CD4-positive, alpha-beta T cell (primary cell): ENCODE measurements around the gene SLC12A7. TPM values are rescaled to one million over a fixed set of nuclear protein-coding genes. Genes with fewer than 3 reads are reported as not detected.

Source experiments
- ATAC-seq: fragments of 200-7000 bp; cut with Tn5 transposase; one replicate; pipeline ENCODE4 v1.10.0; 2022; ENCODE audit warnings: mild to moderate bottlenecking; ENCODE audit not compliant: poor library complexity
- CTCF ChIA-PET: fragments of 350-600 bp; sonication (Branson Sonifier 250); formaldehyde crosslinking; loops from one replicate; lab custom pipeline; 2021; ENCODE audit warnings: antibody characterized with exemption, inconsistent platforms; lab: Charles Lee
- POLR2A ChIA-PET: fragments of 350-600 bp; sonication (Branson Sonifier 250); formaldehyde crosslinking; loops from one replicate; lab custom pipeline; 2021; ENCODE audit warnings: antibody characterized with exemption, inconsistent platforms; lab: Charles Lee
- DNase-seq, 14 experiments: peaks; one replicate each; pipeline ENCODE4 v3.0.0-alpha.2; 2013 to 2020; ENCODE audit warnings: mixed read lengths in 2 of 14
- H3K27ac ChIP-seq, 2 donors: one replicate each; pipeline versions ENCODE4 v1.5.1 to v1.7.0; 2013; ENCODE audit warnings: low read length in 2 of 2, low read depth in 1 of 2, mild to moderate bottlenecking in 1 of 2
- H3K27me3 ChIP-seq, 2 experiments: 1 replicate in 1 of 2; 2 replicates in 1 of 2; pipeline versions ENCODE4 v1.6.1 to v1.7.0; 2013; ENCODE audit warnings: low read length in 2 of 2, control low read depth in 1 of 2, mild to moderate bottlenecking in 1 of 2, moderate library complexity in 1 of 2; ENCODE audit not compliant: insufficient read depth in 2 of 2, control insufficient read depth in 1 of 2
- H3K36me3 ChIP-seq: one replicate; pipeline ENCODE4 v1.6.1; 2013; ENCODE audit warnings: low read length, control low read depth; ENCODE audit not compliant: insufficient read depth
- H3K4me1 ChIP-seq: one replicate; pipeline ENCODE4 v1.6.1; 2013; ENCODE audit warnings: low read length, control low read depth; ENCODE audit not compliant: insufficient read depth
- H3K4me3 ChIP-seq: one replicate; pipeline ENCODE4 v1.5.1; 2013; ENCODE audit warnings: mild to moderate bottlenecking, low read length, moderate library complexity
- H3K9me3 ChIP-seq, 2 experiments: 1 replicate in 1 of 2; 2 replicates in 1 of 2; pipeline versions ENCODE4 v1.6.1 to v1.7.0; 2013; ENCODE audit warnings: low read length in 2 of 2, mild to moderate bottlenecking in 2 of 2, control low read depth in 1 of 2, moderate library complexity in 1 of 2; ENCODE audit not compliant: control insufficient read depth in 1 of 2, insufficient read depth in 1 of 2
- H3K27ac Mint-ChIP-seq: one replicate; pipeline ENCODE4 v1.8.0; 2020; ENCODE audit warnings: mixed read lengths
- H3K27me3 Mint-ChIP-seq: one replicate; pipeline ENCODE4 v1.8.0; 2021; ENCODE audit warnings: mixed read lengths
- H3K36me3 Mint-ChIP-seq: one replicate; pipeline ENCODE4 v1.8.0; 2021; ENCODE audit warnings: low read depth, mixed read lengths
- H3K4me1 Mint-ChIP-seq: one replicate; pipeline ENCODE4 v1.8.0; 2021; ENCODE audit warnings: low read depth, mixed read lengths
- H3K4me3 Mint-ChIP-seq: one replicate; pipeline ENCODE4 v1.8.0; 2020; ENCODE audit warnings: mild to moderate bottlenecking, mixed read lengths
- H3K9me3 Mint-ChIP-seq: one replicate; pipeline ENCODE4 v1.8.0; 2020; ENCODE audit warnings: mixed read lengths
- CTCF ChIP-seq: fragments of 200-600 bp; IDR thresholded peaks from one replicate; pipeline ENCODE4 v1.8.0; 2022; ENCODE audit warnings: antibody characterized with exemption, mild to moderate bottlenecking
- intact Hi-C, 2 experiments: fragments of 100-400 bp; cut with DNase I in 1 of 2; cut with micrococcal nuclease in 1 of 2; formaldehyde crosslinking; loops; one replicate each; pipeline versions ENCODE4 v1.15.1 to v1.9.0; 2023 to 2025; cut with DNase I, micrococcal nuclease
- total RNA-seq, 174 experiments: library from RNA in 2 of 174; stranded (reverse) in 2 of 174; gene quantifications; one replicate each; pipeline ENCODE4 v1.2.3 and lab custom pipeline; 2021 to 2026

SLC12A7 gene
- total RNA-seq, 2 experiments from 2014 or later = 47.9 to 51.7 TPM

- no peak for TF ChIP-seq CTCF
- POLR2A ChIA-PET = no interaction called here
- intact Hi-C loops = no loop called here
- no peak overlapping the region for H3K27ac ChIP-seq
- Mint-ChIP-seq H3K27ac (no peak overlapping the region), H3K36me3 (no peaks in the 10 kb centered on the region), H3K4me3 (no peak overlapping the region), H3K4me1 (no peaks in the 10 kb centered on the region), H3K27me3 (peaks cover 36% of the 10 kb centered on the region), H3K9me3 (no peaks in the 10 kb centered on the region)
- no peaks in the 10 kb centered on the region for H3K36me3 ChIP-seq
- H3K27me3 ChIP-seq = peaks cover 27 to 39% of the 10 kb centered on the region in 2 experiments
- peaks cover 0 to 4% of the 10 kb centered on the region in 2 experiments for H3K9me3 ChIP-seq
- H3K4me1 ChIP-seq = peaks cover 12% of the 10 kb centered on the region
- ATAC-seq (no peak), DNase-seq (no peak)
- CTCF ChIA-PET = no interaction called here
- no peak overlapping the region for H3K4me3 ChIP-seq
Observed at GRCh38 chr5:1151316-1151715, 39.5 kb upstream of the SLC12A7 start.

GRCh38 chr5:1150866-1151265 is 39.0 kb upstream of the SLC12A7 start:
- intact Hi-C loops = no loop called here
- Mint-ChIP-seq H3K9me3 (no peaks in the 10 kb centered on the region), H3K27ac (no peak overlapping the region), H3K4me1 (no peaks in the 10 kb centered on the region), H3K36me3 (no peaks in the 10 kb centered on the region), H3K27me3 (peaks cover 36% of the 10 kb centered on the region), H3K4me3 (no peak overlapping the region)
- Histone ChIP-seq H3K9me3 (no peaks in the 10 kb centered on the region), H3K4me3 (no peak overlapping the region), H3K36me3 (no peaks in the 10 kb centered on the region), H3K4me1 (peaks cover 8% of the 10 kb centered on the region), H3K27ac (no peak overlapping the region), H3K27me3 (peaks cover 23 to 35% of the 10 kb centered on the region in 2 experiments)
- no peak for ATAC-seq
- POLR2A ChIA-PET = no interaction called here
- no peak for DNase-seq
- CTCF ChIA-PET = no interaction called here
- TF ChIP-seq CTCF = no peak

GRCh38 chr5:1144638-1145396 is 33.0 kb upstream of the SLC12A7 start:
- Histone ChIP-seq H3K4me3 (no peak overlapping the region), H3K4me1 (peaks cover 8% of the 10 kb centered on the region), H3K27ac (no peak overlapping the region), H3K27me3 (peaks cover 0 to 6% of the 10 kb centered on the region in 2 experiments), H3K36me3 (no peaks in the 10 kb centered on the region), H3K9me3 (no peaks in the 10 kb centered on the region)
- no peak for ATAC-seq
- Mint-ChIP-seq H3K27ac (no peak overlapping the region), H3K27me3 (peaks cover 5% of the 10 kb centered on the region), H3K4me1 (peaks cover 4% of the 10 kb centered on the region), H3K4me3 (no peak overlapping the region), H3K36me3 (no peaks in the 10 kb centered on the region), H3K9me3 (no peaks in the 10 kb centered on the region)
- no peak for TF ChIP-seq CTCF
- POLR2A ChIA-PET = no interaction called here
- CTCF ChIA-PET = no interaction called here
- DNase-seq = no peak
- intact Hi-C loops = loop anchor here (5.0 kb wide), 2 partner anchors 93 to 473 kb away; no protein-coding TSS in a partner anchor
